Ishikawa (cell line): ENCODE results near the gene ABHD12.

Source experiments
- CEBPB ChIP-seq: IDR thresholded peaks from 2 replicates; pipeline ENCODE4 v1.6.1; 2012
- CREB1 ChIP-seq: IDR thresholded peaks from 2 replicates; pipeline ENCODE4 v1.6.1; 2012; ENCODE audit warnings: low read depth
- EGR1 ChIP-seq: IDR thresholded peaks from 2 replicates; pipeline ENCODE4 v1.6.1; 2012
- EP300 ChIP-seq: IDR thresholded peaks from 2 replicates; pipeline ENCODE4 v1.6.1; 2012; ENCODE audit warnings: borderline replicate concordance
- FOXM1 ChIP-seq: IDR thresholded peaks from 2 replicates; pipeline ENCODE4 v1.6.1; 2012; ENCODE audit warnings: low read depth, borderline replicate concordance
- NFIC ChIP-seq: IDR thresholded peaks from 2 replicates; pipeline ENCODE4 v1.6.1; 2012
- RAD21 ChIP-seq: IDR thresholded peaks from 2 replicates; pipeline ENCODE4 v1.6.1; 2012; ENCODE audit warnings: low read depth
- TAF1 ChIP-seq: IDR thresholded peaks from 2 replicates; pipeline ENCODE4 v1.6.1; 2012; ENCODE audit warnings: low read depth, mild to moderate bottlenecking
- TCF12 ChIP-seq: IDR thresholded peaks from 2 replicates; pipeline ENCODE4 v1.6.1; 2012; ENCODE audit warnings: low read depth
- TEAD4 ChIP-seq: IDR thresholded peaks from 2 replicates; pipeline ENCODE4 v1.6.1; 2012
- YY1 ChIP-seq: IDR thresholded peaks from 2 replicates; pipeline ENCODE4 v1.6.1; 2012; ENCODE audit warnings: low read depth
- ZBTB7A ChIP-seq: IDR thresholded peaks from 2 replicates; pipeline ENCODE4 v1.6.1; 2012; ENCODE audit warnings: low read depth
- TF ChIP-seq, protein P1 (sequence below): IDR thresholded peaks from 2 replicates; pipeline ENCODE4 v1.6.1; 2012
- TF ChIP-seq, protein P2 (sequence below): IDR thresholded peaks from 2 replicates; pipeline ENCODE4 v1.6.1; 2012; ENCODE audit warnings: low read depth, mild to moderate bottlenecking
- TF ChIP-seq, protein P3 (sequence below): IDR thresholded peaks from 2 replicates; pipeline ENCODE4 v1.6.1; 2012

ABHD12 gene

DNA sequence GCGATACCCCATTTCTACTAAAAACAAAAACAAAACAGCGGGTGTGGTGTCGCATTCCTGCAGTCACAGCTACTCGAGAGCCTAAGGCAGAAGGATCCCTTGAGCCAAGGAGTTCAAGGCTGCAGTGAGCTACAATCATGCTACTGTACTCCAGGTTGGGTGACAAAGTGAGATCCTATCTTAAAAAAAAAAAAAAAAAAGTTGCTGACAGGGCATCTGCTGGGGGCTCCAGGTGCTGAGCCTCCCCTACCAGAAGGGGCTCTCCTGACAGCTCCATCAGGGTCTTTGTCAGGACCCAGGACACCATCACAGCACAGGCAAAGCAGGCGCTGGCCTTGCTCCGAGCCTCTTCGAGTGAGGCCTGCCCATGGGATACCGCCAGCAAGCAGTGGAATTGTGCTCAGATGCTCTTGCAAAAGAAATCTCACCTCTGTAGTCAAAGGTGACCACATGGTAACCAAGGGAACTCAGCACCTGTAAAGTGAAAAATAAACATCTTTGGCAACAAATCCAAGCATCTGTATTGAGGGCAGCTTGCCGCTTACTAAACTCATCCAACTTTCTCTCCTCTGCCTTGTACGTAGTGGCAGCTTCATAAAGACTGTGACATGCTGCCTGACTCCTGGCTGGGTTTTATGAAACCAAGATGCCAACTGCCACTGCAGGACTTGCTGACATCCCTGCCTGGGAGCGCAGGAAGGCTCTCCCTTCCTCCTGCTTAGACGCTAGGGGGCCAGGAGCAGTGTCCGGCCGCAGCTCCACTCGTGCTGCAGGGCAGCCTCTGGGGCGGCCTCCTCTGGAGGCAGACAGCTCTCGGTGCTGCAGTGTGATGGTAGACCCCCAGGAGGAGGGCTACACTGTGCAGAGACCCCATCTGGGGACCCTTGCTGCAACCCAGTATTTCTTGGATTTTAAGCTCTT is 75.9 kb downstream of the ABHD12 start:
- TF ChIP-seq, protein P1, sequence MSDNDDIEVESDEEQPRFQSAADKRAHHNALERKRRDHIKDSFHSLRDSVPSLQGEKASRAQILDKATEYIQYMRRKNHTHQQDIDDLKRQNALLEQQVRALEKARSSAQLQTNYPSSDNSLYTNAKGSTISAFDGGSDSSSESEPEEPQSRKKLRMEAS: no peak
- no peak for TF ChIP-seq CEBPB
- TF ChIP-seq, protein P2, sequence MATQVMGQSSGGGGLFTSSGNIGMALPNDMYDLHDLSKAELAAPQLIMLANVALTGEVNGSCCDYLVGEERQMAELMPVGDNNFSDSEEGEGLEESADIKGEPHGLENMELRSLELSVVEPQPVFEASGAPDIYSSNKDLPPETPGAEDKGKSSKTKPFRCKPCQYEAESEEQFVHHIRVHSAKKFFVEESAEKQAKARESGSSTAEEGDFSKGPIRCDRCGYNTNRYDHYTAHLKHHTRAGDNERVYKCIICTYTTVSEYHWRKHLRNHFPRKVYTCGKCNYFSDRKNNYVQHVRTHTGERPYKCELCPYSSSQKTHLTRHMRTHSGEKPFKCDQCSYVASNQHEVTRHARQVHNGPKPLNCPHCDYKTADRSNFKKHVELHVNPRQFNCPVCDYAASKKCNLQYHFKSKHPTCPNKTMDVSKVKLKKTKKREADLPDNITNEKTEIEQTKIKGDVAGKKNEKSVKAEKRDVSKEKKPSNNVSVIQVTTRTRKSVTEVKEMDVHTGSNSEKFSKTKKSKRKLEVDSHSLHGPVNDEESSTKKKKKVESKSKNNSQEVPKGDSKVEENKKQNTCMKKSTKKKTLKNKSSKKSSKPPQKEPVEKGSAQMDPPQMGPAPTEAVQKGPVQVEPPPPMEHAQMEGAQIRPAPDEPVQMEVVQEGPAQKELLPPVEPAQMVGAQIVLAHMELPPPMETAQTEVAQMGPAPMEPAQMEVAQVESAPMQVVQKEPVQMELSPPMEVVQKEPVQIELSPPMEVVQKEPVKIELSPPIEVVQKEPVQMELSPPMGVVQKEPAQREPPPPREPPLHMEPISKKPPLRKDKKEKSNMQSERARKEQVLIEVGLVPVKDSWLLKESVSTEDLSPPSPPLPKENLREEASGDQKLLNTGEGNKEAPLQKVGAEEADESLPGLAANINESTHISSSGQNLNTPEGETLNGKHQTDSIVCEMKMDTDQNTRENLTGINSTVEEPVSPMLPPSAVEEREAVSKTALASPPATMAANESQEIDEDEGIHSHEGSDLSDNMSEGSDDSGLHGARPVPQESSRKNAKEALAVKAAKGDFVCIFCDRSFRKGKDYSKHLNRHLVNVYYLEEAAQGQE: no peak
- TF ChIP-seq, protein P3, sequence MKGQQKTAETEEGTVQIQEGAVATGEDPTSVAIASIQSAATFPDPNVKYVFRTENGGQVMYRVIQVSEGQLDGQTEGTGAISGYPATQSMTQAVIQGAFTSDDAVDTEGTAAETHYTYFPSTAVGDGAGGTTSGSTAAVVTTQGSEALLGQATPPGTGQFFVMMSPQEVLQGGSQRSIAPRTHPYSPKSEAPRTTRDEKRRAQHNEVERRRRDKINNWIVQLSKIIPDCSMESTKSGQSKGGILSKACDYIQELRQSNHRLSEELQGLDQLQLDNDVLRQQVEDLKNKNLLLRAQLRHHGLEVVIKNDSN: no peak
- no peak for TF ChIP-seq FOXM1
- no peak for TF ChIP-seq RAD21
- no peak for TF ChIP-seq NFIC
- no peak for TF ChIP-seq TEAD4
- no peak for TF ChIP-seq TCF12
- no peak for TF ChIP-seq EP300

DNA sequence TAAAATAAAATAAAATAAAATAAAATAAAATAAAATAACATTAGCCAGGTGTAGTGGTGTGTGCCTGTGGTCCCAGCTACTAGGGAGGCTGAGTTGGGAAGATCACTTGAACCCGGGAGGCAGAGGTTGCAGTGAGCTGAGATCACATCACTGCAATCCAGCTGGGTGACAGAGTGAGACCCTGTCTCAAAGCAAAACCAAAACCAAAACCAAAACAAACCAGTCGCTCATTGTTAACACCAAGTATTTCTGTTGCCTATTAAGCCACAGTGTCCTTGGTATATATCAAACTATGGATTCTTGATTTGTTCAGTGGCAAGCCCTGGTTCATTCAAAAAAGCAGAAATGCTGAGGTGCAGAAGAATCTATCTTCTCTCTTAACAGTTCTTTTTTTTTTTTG is 77.0 kb downstream of the ABHD12 start:
- TF ChIP-seq RAD21: no peak
- TF ChIP-seq, protein P3: no peak
- TF ChIP-seq EGR1: no peak
- TF ChIP-seq, protein P1: no peak
- TF ChIP-seq ZBTB7A: no peak
- TF ChIP-seq EP300: no peak
- TF ChIP-seq TEAD4: no peak
- no peak for TF ChIP-seq TCF12
- TF ChIP-seq CEBPB: no peak
- TF ChIP-seq YY1: no peak
- TF ChIP-seq, protein P2: no peak
- no peak for TF ChIP-seq TAF1
- TF ChIP-seq NFIC: no peak
- no peak for TF ChIP-seq CREB1
- no peak for TF ChIP-seq FOXM1

DNA sequence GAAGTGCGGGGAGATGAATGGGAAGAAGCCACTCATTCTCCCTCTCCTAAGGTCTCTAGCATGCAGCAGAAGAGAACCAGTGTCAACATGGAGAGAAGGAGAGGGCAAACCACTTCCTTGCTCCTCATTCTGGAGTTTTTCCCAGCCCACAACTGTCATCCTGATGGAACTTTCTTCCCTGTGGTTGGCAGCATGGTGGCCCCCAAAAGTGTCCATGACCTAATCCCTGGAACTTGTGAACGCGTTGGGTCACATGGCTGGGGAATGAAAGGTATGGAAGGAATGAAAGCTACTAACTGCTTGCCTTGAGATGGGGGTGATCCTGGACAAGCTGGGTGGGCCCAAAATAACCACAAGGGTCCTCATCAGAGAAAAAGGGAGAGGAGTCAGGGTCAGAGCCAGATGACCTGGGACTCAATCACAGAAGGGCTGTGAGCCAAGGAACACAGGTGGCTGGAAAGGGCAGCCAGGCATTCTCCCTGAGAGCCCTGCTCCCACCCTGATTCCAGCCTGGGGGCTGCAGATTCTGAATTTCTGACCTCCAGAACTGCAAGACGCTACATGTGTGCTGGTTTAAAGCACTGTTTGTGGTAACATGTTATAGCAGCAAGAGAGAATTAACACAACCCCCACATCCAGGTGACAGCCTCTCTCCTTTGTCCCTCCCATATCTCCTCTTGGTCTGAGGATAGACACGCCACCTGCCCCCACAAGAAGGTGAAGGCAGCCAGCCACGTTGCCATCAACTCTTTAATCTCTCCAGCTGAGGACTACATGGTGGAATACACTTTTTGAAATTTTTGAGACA is 79.5 kb downstream of the ABHD12 start:
- TF ChIP-seq TAF1: no peak
- TF ChIP-seq, protein P3: peak; percentile 33; the same call in 1 of the 2 replicates
- TF ChIP-seq, protein P2: no peak
- TF ChIP-seq YY1: no peak
- TF ChIP-seq TCF12: no peak
- TF ChIP-seq TEAD4: peak; percentile 25; the same call in 1 of the 2 replicates
- TF ChIP-seq FOXM1: no peak
- no peak for TF ChIP-seq EP300
